Left lobe of liver (tissue), 2 donors: ENCODE measurements around the gene GOLGA6L24. TPM values are rescaled to one million over a fixed set of nuclear protein-coding genes. Genes with fewer than 3 reads are reported as not detected.
"Not testable (repeated sequence)": the region's sequence is repeated elsewhere in the genome, so short reads cannot be mapped to it uniquely, and the experiment has no call there.

Experiments used
- ATAC-seq: fragments of 200-7000 bp; cut with Tn5 transposase; one replicate; pipeline ENCODE4 v1.9.1; 2020; ENCODE audit warnings: mild to moderate bottlenecking, moderate library complexity
- DNase-seq: peaks from one replicate; pipeline ENCODE4 v3.0.0-alpha.2; 2020; ENCODE audit warnings: low spot score
- total RNA-seq: library from RNA; stranded (reverse); gene quantifications from one replicate; pipeline ENCODE4 v1.2.1, GENCODE V29; 2021
- donor health status: DM: no; HTN: no; CAD: no; lungs with moderate emphysema.
- donor health status: DM: no; HTN: yes; CAD: no.

GOLGA6L24 gene, protein sequence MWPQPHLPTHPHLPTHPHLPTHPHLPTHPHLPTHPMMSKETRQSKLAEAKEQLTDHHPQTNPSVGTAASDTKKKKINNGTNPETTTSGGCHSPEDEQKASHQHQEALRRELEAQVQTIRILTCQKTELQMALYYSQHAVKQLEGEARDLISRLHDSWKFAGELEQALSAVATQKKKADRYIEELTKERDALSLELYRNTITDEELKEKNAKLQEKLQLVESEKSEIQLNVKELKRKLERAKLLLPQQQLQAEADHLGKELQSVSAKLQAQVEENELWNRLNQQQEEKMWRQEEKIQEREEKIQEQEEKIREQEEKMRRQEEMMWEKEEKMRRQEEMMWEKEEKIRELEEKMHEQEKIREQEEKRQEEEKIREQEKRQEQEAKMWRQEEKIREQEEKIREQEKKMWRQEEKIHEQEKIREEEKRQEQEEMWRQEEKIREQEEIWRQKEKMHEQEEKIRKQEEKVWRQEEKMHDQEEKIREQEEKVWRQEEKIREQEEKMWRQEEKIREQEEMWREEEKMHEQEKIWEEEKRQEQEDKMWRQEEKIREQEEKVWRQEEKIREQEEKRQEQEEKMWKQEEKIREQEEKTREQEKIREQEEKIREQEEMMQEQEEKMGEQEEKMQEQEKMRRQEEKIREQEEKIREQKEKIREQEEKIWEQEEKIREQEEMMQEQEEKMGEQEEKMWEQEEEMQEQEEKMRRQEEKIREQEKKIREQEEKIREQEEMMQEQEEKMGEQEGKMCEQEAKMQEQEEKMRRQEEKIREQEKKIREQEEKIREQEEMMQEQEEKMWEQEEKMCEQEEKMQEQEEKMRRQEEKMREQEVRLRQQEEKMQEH
- not detected for total RNA-seq

DNA sequence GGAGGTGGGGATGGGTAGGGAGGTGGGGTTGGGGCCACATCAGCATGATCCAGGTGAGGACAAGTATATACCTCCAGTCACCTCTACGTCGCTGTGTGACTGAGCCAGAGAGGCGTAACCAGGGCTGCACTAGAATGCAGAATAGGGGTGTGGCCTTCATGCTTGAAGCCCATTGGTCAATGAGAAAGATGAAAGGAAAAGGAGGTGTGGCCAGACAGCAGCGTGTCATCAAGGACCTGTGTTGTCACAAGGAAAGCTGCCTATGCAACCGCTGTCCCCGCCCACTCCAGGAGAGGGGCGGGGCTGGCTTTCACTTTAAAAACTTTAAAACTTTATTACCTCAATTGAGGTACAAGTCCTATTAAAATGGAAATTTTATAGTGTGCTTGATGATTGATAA is at the start of gene GOLGA6L24:
TSS of gene GOLGA6L24 (minus strand) at position 101 of the 400 bp plus-strand sequence. CDS start at position 40, 61 bp downstream.
- not testable (repeated sequence) for ATAC-seq, DNase-seq

DNA sequence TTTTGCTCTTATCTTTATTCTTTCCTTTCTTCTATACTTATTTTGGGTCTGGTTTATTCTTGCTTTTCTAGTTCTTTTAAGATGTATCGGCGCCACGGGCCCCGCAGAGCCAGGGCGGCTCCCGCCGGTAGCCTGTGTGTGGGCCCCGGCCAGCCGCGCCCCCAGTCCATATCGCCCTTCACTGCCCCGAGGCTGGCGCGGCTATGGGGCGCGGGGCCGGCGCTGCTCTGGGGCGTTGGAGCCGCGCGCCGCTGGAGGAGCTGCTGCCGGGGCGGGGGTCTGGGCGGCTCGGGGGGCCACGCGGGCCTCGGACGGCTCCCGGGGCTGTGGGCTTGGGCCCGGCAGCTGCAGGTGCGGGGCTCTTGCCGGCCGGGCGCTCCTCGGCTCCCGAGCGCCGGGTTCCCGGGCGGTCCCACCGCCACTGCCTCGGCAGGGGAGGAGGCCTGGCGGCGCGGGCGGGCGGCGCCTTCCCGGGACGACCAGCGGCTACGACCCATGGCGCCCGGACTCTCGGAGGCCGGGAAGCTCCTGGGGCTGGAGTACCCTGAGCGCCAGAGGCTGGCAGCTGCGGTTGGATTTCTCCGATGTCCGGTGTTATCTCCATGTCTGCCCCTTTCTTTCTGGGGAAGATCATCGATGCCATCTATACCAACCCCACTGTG is 45.0 kb upstream of the GOLGA6L24 start:
- not testable (repeated sequence) for DNase-seq, ATAC-seq

DNA sequence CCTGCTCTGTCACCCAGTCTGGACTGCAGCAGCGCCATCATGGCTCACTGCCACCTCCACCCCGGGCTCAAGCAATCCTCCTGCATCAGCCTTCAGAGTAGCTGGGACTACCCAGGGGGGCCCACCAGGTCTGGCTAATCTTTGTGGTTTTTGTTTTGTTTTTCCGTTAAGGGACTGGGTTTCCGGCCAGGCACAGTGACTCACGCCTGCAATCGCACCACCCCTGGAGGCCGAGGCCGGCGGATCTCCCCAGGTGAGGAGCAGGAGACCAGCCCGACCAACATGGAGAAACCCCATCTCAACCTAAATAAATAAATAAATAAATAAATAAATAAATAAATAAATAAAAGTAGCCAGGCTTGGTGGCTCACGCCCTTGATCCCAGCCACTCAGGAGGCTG is 38.1 kb upstream of the GOLGA6L24 start:
- ATAC-seq, DNase-seq: not testable (repeated sequence)

DNA sequence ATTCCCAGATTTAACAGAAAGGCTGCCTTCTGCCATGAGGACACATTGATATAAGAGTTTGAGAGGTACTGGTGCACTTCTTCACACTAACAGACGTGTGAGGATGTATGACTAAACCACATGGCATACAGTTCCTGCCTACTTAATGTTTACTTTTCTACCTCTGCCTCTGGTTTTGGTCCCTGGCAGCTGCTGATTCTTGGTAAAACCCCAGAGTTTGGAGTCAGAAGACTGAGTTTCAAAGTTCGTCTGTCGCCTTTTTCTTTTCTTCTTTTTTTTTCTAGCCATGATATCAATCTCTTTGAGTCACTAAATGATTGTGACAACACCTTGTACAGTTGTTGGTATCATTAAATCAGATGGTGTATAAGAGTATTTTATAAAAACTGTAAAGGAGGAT is 22.2 kb upstream of the GOLGA6L24 start:
- not testable (repeated sequence) for ATAC-seq, DNase-seq

DNA sequence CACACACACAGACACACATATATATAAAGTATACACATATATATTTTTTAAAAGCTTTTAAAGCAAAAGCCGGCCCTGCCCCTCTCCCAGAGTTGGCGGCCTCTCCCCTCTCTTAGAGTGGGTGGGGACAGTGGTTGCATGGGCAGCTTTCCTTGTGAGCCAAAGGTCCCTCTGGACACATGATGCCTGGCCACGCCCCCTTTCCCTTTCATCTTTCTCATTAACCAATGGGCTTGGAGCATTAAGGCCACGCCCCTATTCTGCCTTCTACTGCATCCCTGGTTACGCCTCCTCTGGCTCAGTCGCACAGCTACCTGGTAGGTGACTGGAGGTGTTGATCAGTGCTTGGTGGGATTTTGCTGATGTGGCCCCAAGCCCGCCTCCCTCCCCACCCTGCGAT is 20.5 kb upstream of the GOLGA6L24 start, which contains the start of gene GOLGA8F:
TSS of gene GOLGA8F (plus strand) at position 301 of the 400 bp plus-strand sequence. CDS start at position 399, 98 bp downstream.
- not testable (repeated sequence) for DNase-seq

DNA sequence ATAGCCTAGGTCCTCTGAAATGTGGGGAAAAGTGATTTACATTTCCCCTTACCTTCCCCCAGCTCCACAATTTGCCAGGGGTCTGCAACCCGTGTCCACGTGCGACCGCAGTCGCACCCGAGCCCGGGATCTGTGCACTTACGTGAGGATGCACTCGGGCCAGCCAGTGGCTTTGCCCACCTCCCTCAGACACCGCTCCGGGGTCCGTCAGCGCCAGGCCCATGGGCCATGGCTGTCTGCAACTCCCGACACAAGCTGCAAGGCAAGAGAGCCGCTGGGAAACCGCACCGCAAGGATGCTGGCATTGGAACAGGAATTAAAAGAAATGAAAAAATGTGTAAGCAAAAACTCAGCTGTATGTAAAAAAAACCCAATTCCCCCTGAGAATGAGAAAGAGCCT is 7.6 kb upstream of the GOLGA6L24 start:
- not testable (repeated sequence) for DNase-seq, ATAC-seq

More for the DNA sequence above, 20.5 kb upstream of the GOLGA6L24 start, which contains the start of gene GOLGA8F:
- not testable (repeated sequence) for ATAC-seq

DNA sequence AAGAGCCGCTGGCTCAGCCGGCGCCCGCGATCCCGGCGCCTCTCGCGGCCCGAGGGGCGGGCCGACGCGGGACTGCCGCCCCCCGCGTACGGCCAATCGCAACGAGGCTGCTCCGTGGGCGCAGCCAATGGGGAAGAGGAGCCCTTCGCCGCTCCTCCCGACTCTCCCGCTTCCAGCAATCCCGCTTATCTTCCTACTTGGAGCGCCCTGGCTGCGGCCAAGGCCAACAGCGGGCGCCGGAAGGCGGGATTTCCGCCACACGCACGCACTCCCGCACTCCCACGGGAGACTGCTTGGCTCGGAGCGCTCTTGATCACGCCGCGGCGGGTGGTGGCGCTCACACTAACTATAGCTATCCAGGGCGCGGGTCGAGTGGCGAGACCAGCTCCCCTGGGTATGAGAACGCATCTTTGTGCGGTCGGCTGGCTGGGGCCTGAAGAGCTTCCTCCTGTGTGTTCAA is 35.7 kb downstream of the GOLGA6L24 start, which contains the start of gene HERC2:
TSS of gene HERC2 (minus strand) at position 51 of the 460 bp plus-strand sequence. CDS start 746 bp downstream, outside the sequence.
- ATAC-seq, DNase-seq: not testable (repeated sequence)

DNA sequence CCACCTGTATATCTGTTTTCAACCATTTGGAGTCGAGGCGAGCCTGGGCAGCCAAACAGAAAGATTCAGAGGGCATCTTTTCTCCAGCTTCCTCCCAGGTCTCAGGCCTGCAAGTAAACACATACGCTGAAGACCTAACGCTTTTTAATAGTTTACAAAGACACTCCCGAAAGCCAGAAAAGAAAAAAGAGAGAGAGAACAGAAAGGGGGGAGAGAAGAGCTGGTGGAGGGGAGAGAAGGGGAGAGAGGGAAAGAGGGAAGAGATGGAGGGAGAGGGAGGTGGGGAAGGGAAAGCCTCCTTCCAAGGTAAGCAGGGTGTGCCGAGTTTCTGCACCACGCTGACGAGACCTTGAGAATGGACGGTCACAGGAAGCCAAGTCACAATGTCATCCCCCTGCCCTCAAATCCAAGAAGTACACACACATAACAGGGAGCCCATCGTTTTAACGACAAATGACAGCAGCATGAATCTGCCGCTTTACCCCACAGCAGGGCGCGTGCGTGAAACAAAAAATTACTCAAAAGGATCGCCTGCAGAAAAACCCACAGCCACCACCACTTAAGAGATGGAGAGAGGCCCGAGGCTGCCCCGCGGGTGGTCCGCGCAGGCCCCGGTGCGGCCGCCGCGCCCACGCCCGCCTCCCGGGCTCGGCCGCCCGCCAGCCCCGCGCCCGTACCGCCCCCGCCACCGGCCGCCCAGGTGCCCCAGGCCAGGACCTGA is 36.4 kb downstream of the GOLGA6L24 start:
- ATAC-seq, DNase-seq: not testable (repeated sequence)

DNA sequence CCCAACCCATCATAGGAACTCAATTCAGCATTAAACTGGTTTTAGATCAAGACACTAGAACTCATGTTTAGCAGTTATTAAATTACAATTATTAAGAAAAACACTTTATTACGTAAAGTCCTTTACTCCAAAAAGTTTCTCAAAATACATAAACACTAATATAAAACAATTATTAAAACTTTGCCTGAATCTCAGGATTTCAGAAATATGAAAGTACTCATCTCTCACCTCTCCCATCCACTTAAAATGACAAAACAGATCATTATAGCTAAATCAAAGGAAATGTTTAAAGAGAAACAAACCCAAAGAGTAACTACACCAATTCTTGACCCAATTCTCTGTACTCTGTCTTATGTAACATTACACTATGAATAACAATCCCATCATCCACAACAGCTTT is 38.2 kb downstream of the GOLGA6L24 start:
- not testable (repeated sequence) for DNase-seq, ATAC-seq

DNA sequence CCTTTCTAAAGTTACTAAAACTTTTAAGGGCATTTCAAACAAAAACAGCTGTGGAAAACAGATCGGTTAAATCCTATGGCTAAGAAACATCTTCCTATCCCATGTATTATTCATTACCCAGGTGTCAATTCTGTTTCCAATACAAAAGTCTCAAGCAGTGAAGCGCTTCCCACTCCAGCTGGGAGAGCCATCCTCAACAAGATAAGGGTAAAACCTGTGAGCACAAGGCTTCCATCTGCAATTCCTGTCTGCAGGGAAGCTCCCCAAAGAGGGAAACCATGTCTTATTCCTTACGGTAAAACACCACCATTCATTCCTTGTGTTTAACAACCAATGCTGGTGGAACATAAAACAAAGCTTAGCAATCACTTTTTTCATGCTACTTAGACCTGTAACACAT is 39.1 kb downstream of the GOLGA6L24 start:
- ATAC-seq, DNase-seq: not testable (repeated sequence)

DNA sequence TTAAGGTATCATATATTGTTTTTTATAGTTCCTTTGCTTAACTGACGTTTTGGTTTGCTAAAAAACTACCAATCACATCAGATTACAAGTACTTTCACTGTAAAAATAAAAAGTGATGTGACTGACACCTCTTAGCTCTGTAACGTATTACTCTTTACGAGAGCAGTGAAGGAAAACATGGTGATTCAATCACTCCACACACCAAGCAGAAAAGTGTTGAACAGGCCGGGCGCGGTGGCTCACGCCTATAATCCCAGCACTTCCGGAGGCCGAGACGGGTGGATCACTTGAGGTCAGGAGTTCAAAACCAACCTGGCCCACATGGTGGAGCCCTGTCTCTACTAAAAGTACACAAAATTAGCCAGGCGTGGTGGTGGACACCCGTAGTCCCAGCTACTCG is 39.8 kb downstream of the GOLGA6L24 start:
- DNase-seq, ATAC-seq: not testable (repeated sequence)

DNA sequence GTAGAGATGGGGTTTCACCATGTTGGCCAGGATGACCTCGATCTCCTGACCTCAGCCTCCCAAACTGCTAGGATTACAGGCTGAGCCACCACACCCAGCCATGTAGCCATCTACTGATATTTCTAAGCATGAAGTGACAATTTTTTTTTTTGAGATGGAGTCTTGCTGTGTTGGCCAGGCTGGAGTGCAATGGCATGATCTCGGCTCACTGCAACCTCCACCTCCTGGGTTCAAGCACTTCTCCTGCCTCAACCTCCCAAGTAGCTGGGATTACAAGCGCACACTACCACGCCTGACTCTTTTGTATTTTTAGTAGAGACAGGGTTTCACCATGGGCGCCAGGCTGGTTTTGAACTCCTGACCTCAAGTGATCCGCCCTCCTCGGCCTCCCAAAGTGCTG is 40.9 kb downstream of the GOLGA6L24 start:
- not testable (repeated sequence) for DNase-seq, ATAC-seq

DNA sequence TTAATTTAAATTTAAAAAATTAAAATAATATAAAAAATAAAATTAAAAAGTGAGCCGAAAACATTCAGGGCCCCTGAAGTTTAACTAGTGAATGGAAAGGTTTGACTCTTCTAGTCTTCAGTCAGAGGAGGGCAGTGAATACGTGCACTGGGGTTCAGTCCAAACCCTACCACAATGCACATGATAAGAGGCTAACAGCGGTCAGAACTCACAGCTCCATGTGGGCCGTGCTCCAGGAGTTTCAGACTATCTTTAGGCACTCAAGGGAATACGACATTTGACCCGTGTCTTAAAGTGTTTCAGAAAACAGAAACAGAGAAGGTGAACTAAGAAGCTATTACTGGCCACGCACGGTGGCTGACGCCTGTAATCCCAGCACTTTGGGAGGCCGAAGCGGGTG is 47.4 kb downstream of the GOLGA6L24 start:
- DNase-seq, ATAC-seq: not testable (repeated sequence)

DNA sequence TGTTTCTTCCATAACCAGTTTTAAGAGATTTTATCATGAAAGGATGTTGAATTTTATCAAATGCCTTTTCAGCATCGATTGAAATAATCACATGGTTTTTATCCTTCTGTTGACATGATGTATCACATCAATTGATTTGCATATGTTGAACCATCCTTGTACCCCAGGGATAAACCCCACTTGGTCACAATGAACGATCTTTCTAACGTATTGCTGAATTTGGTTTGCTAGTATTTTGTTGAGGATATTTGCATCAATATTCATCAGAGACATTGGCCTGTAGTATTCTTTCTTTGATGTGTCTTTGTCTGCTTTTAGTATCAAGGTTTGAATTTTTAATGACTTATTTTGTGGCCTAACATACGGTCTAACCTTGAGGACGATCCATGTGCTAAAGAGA is 49.2 kb downstream of the GOLGA6L24 start:
- not testable (repeated sequence) for DNase-seq, ATAC-seq

Other genes with a start within 250 kb of the GOLGA6L24 start
- gene HERC2, start 35.9 kb downstream of the GOLGA6L24 start, total RNA-seq: 31.7 TPM
- not detected for gene GOLGA8F, start 20.6 kb upstream of the GOLGA6L24 start, total RNA-seq
- gene GOLGA8G, start 174.9 kb upstream of the GOLGA6L24 start, total RNA-seq: not detected
- not detected for gene GOLGA6L25, start 195.5 kb upstream of the GOLGA6L24 start, total RNA-seq